GM10248 (cell line): Measurements from ENCODE around the gene GALNT14.

Experiments
- CTCF ChIA-PET: fragments of 300-600 bp; sonication (Branson Sonifier 250); formaldehyde crosslinking; extraction: SDS; loops from one replicate; lab custom pipeline; 2021; ENCODE audit warnings: antibody characterized with exemption; lab: Yijun Ruan, JAX
- POLR2A ChIA-PET: fragments of 350-650 bp; sonication (Branson Sonifier 250); formaldehyde crosslinking; extraction: SDS; loops from one replicate; lab custom pipeline; 2020; ENCODE audit warnings: antibody characterized with exemption; lab: Yijun Ruan, JAX
- DNase-seq: peaks from one replicate; pipeline ENCODE4 v3.0.0; 2012; ENCODE audit errors: extremely low spot score
- CTCF ChIP-seq: IDR thresholded peaks from 2 replicates; pipeline ENCODE4 v1.5.1; 2012; ENCODE audit warnings: mild to moderate bottlenecking, low read depth; ENCODE audit errors: extremely low read depth, missing control alignments, control extremely low read depth

The GALNT14 gene

GRCh38 chr2:31148514-31148913 lies 10.3 kb upstream of the GALNT14 start:
- no peak for DNase-seq
- POLR2A ChIA-PET: no interaction called here
- no peak for TF ChIP-seq CTCF
- CTCF ChIA-PET: interaction anchor here (7.7 kb wide), 1 partner anchor 22 kb away, joined by 45 read pairs; no protein-coding TSS in a partner anchor

- CTCF ChIA-PET: interaction anchor here (7.7 kb wide), 1 partner anchor 22 kb away, joined by 45 read pairs; no protein-coding TSS in a partner anchor
- TF ChIP-seq CTCF: no peak
- DNase-seq: no peak
- POLR2A ChIA-PET: no interaction called here
These were observed 9.4 kb upstream of the GALNT14 start for GRCh38 chr2:31147645-31148044.

- POLR2A ChIA-PET: no interaction called here
- no peak for TF ChIP-seq CTCF
- CTCF ChIA-PET: interaction anchor here (1.7 kb wide), 1 partner anchor 10 kb away, joined by 8 read pairs; no protein-coding TSS in a partner anchor
- DNase-seq: no peak
These were observed 3.9 kb upstream of the GALNT14 start for GRCh38 chr2:31142110-31142509.

GRCh38 chr2:31141443-31142085 lies 3.3 kb upstream of the GALNT14 start:
- CTCF ChIA-PET: interaction anchor here (0.8 to 1.7 kb wide), 4 partner anchors 11 to 46 kb away, joined by 3 to 8 read pairs (median 4); no protein-coding TSS in a partner anchor
- no peak for TF ChIP-seq CTCF
- no peak for DNase-seq
- POLR2A ChIA-PET: no interaction called here

GRCh38 chr2:31140151-31140550 lies 1.9 kb upstream of the GALNT14 start:
- no peak for TF ChIP-seq CTCF
- no peak for DNase-seq
- POLR2A ChIA-PET: no interaction called here
- CTCF ChIA-PET: interaction anchor here (1.0 to 2.2 kb wide), 4 partner anchors 16 to 193 kb away, joined by 3 to 5 read pairs (median 4); no protein-coding TSS in a partner anchor

GRCh38 chr2:31139671-31140070 lies 1.4 kb upstream of the GALNT14 start:
- CTCF ChIA-PET: interaction anchor here (1.7 to 2.2 kb wide), 2 partner anchors 13 to 17 kb away, joined by 5 read pairs; no protein-coding TSS in a partner anchor

More at GRCh38 chr2:31139671-31140070, 1.4 kb upstream of the GALNT14 start:
- POLR2A ChIA-PET: no interaction called here
- no peak for TF ChIP-seq CTCF
- DNase-seq: no peak
